ENCODE measurements around the gene CHMP1B.
"Not testable (repeated sequence)": the region's sequence is repeated elsewhere in the genome, so short reads cannot be mapped to it uniquely, and the experiment has no call there.

The CHMP1B gene

GRCh38 chr18:11871501-11871900, 20.3 kb downstream of the CHMP1B start:
- DNase-seq (ENCODE audit: low read depth) = no peak

- DNase-seq (ENCODE audit: low read depth) = no peak
These were observed 21.4 kb downstream of the CHMP1B start for GRCh38 chr18:11872479-11873136.

GRCh38 chr18:11873670-11874340, 22.6 kb downstream of the CHMP1B start:
- no peak for DNase-seq (ENCODE audit: low read depth)

- no peak for DNase-seq (ENCODE audit: low read depth)
These were observed 23.5 kb downstream of the CHMP1B start for GRCh38 chr18:11874676-11875075.

GRCh38 chr18:11877497-11878135, 26.4 kb downstream of the CHMP1B start:
- no peak for DNase-seq (ENCODE audit: low read depth)

- no peak for DNase-seq (ENCODE audit: low read depth)
These were observed 29.5 kb downstream of the CHMP1B start for GRCh38 chr18:11880586-11881304.

- DNase-seq (ENCODE audit: low read depth) = no peak
These were observed 31.4 kb downstream of the CHMP1B start for GRCh38 chr18:11882636-11883035.

GRCh38 chr18:11883153-11883552, 31.9 kb downstream of the CHMP1B start:
- no peak for DNase-seq (ENCODE audit: low read depth)

GRCh38 chr18:11884396-11885030, 33.3 kb downstream of the CHMP1B start:
- DNase-seq (ENCODE audit: low read depth) = no peak

- no peak for DNase-seq (ENCODE audit: low read depth)
These were observed 34.2 kb downstream of the CHMP1B start for GRCh38 chr18:11885278-11885947.

- no peak for DNase-seq (ENCODE audit: low read depth)
These were observed 35.4 kb downstream of the CHMP1B start for GRCh38 chr18:11886577-11887110.

GRCh38 chr18:11887328-11888128, 36.3 kb downstream of the CHMP1B start:
- no peak for DNase-seq (ENCODE audit: low read depth)

- DNase-seq (ENCODE audit: low read depth) = no peak
These were observed 37.5 kb downstream of the CHMP1B start for GRCh38 chr18:11888726-11889125.

GRCh38 chr18:11889284-11889683, 38.1 kb downstream of the CHMP1B start:
- no peak for DNase-seq (ENCODE audit: low read depth)

GRCh38 chr18:11891737-11892136, 40.5 kb downstream of the CHMP1B start:
- no peak for DNase-seq (ENCODE audit: low read depth)

GRCh38 chr18:11892438-11892837, 41.2 kb downstream of the CHMP1B start:
- not testable (repeated sequence) for DNase-seq (ENCODE audit: low read depth)

GRCh38 chr18:11897781-11898180, 46.6 kb downstream of the CHMP1B start:
- no peak for DNase-seq (ENCODE audit: low read depth)

GRCh38 chr18:11899063-11899462, 47.9 kb downstream of the CHMP1B start:
- DNase-seq (ENCODE audit: low read depth) = no peak

GRCh38 chr18:11901826-11902438, 50.7 kb downstream of the CHMP1B start:
- no peak for DNase-seq (ENCODE audit: low read depth)
